Activated naive CD4-positive, alpha-beta T cell treated with anti-CD3 and anti-CD28 coated beads, Interleukin-2, amount 50 U/mL, for 72 hours (primary cell): ENCODE results near the gene TRAF2. TPM values are rescaled to one million over a fixed set of nuclear protein-coding genes. Genes with fewer than 3 reads are reported as not detected.

Experiments
- ATAC-seq, 2 donors: fragments of 150-1000 bp; cut with Tn5 transposase; 2 replicates each; pipeline ENCODE4 v1.10.0; 2021; ENCODE audit warnings: mild to moderate bottlenecking in 2 of 2, moderate library complexity in 2 of 2
- DNase-seq, 2 donors: peaks; one replicate each; pipeline ENCODE4 v3.0.0; 2021 to 2022; ENCODE audit warnings: low spot score in 2 of 2
- H3K27ac Mint-ChIP-seq, 2 donors: one replicate each; pipeline ENCODE4 v1.8.0; 2022; ENCODE audit warnings: mild to moderate bottlenecking in 2 of 2, mixed read lengths in 2 of 2
- H3K36me3 Mint-ChIP-seq, 2 donors: one replicate each; pipeline ENCODE4 v1.8.0; 2022; ENCODE audit warnings: mixed read lengths in 2 of 2
- H3K9me3 Mint-ChIP-seq, 2 donors: one replicate each; pipeline ENCODE4 v1.8.0; 2022; ENCODE audit warnings: mixed read lengths in 2 of 2
- total RNA-seq, 2 donors: library from RNA; stranded (reverse); gene quantifications; one replicate each; pipeline ENCODE4 v1.2.3, GENCODE V29; 2022

The TRAF2 gene
- total RNA-seq, 2 donors from 2014 or later: 53.7 to 56.5 TPM

DNA sequence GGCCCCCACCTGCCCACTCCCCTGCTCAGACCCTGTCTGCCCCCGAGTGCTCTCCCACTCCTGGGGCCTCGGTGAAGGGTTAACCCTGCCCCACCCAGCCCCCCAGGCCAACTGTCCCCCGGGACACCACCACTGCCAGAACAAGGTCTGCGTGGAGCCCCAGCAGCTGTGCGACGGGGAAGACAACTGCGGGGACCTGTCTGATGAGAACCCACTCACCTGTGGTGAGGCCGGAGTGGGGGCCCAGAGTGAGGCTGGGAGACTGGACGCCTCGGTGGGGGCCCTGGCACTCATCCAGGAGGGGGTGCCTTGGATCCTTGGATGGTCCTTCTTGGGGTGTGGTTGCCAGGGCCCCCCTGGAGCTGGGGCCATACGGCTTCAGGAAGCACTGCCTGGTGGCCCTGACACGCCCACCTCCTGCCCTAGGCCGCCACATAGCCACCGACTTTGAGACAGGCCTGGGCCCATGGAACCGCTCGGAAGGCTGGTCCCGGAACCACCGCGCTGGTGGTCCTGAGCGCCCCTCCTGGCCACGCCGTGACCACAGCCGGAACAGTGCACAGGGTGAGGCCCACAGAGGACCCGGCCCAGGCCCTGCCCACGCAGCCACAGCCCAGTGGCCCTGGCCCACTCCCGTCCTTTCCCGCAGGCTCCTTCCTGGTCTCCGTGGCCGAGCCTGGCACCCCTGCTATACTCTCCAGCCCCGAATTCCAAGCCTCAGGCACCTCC is 32.0 kb upstream of the TRAF2 start:
- Mint-ChIP-seq H3K27ac (peak overlapping the region in 1 of 2 donors; percentile 21), H3K36me3 (peaks cover 0 to 15% of the 10 kb centered on the region in 2 donors), H3K9me3 (no peaks in the 10 kb centered on the region)
- no peak for DNase-seq
- ATAC-seq: no peak

DNA sequence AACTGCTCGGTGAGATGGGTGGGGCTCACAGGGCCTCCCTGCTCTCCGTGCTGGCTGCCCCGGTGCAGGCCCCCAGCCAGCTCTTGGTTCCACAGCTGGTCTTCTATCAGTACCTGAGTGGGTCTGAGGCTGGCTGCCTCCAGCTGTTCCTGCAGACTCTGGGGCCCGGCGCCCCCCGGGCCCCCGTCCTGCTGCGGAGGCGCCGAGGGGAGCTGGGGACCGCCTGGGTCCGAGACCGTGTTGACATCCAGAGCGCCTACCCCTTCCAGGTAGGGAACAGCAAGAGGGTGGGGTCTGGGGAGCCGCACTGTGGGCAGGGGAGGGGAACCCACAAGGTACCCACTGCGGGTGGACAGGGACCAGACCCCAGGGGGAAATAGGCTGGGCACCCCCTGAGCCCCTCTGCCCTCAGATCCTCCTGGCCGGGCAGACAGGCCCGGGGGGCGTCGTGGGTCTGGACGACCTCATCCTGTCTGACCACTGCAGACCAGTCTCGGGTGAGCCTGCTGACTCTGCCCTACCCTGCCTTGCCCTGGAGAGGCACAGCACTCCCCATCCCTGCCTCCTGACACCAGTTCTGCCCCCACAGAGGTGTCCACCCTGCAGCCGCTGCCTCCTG is 31.4 kb upstream of the TRAF2 start:
- ATAC-seq (no peak), DNase-seq (no peak)
- Mint-ChIP-seq H3K9me3 (no peaks in the 10 kb centered on the region), H3K36me3 (peaks cover 0 to 11% of the 10 kb centered on the region in 2 donors), H3K27ac (peak overlapping the region in 1 of 2 donors; percentile 21)

- H3K9me3 Mint-ChIP-seq: no peaks in the 10 kb centered on the region
- no peak overlapping the region for H3K27ac Mint-ChIP-seq
- peaks cover 0 to 5% of the 10 kb centered on the region in 2 donors for H3K36me3 Mint-ChIP-seq
- ATAC-seq: no peak
- no peak for DNase-seq
Observed at GRCh38 chr9:136855461-136856078, 30.7 kb upstream of the TRAF2 start.

DNA sequence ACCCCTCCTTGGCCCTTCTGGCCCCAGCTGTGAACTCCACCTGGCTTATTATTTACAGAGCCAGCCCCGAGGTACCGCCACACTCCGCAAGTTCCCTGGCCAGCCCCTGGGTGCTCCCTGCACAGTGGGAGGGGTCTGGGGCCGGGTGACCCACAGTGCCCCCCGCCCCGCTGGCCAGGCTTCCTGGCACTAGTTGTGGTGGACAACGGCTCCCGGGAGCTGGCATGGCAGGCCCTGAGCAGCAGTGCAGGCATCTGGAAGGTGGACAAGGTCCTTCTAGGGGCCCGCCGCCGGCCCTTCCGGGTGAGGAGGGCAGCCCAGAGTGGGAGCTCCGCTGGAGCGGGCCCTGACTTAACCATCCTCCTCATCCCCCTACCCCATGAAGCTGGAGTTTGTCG is 30.2 kb upstream of the TRAF2 start:
- no peak for ATAC-seq
- Mint-ChIP-seq H3K9me3 (no peaks in the 10 kb centered on the region), H3K36me3 (no peaks in the 10 kb centered on the region), H3K27ac (no peak overlapping the region)
- DNase-seq: no peak

GRCh38 chr9:136856541-136857141 is 29.7 kb upstream of the TRAF2 start:
- DNase-seq (no peak), ATAC-seq (no peak)
- Mint-ChIP-seq H3K9me3 (no peaks in the 10 kb centered on the region), H3K36me3 (no peaks in the 10 kb centered on the region), H3K27ac (no peak overlapping the region)

- Mint-ChIP-seq H3K9me3 (no peaks in the 10 kb centered on the region), H3K27ac (no peak overlapping the region), H3K36me3 (no peaks in the 10 kb centered on the region)
- DNase-seq: no peak
- ATAC-seq: no peak
Observed at GRCh38 chr9:136857166-136857565, 29.1 kb upstream of the TRAF2 start.

GRCh38 chr9:136857581-136858412 is 28.5 kb upstream of the TRAF2 start:
- ATAC-seq: peak in 1 of 2 donors; percentile 2
- no peak overlapping the region for H3K27ac Mint-ChIP-seq
- H3K36me3 Mint-ChIP-seq: no peaks in the 10 kb centered on the region
- H3K9me3 Mint-ChIP-seq: no peaks in the 10 kb centered on the region
- no peak for DNase-seq

DNA sequence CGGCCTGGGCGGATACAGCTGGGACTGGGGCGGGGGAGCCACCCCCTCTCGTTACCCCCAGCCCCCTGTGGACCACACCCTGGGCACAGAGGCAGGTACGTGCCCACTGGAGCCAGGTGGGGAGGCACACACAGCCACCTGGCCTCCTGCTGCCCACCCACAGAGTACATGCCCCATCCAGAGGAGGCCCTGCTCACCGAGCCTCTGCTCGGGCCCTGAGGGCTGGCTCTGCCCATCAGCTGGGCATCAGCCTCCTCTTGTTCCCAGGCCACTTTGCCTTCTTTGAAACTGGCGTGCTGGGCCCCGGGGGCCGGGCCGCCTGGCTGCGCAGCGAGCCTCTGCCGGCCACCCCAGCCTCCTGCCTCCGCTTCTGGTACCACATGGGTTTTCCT is 27.9 kb upstream of the TRAF2 start:
- peaks cover 0 to 3% of the 10 kb centered on the region in 2 donors for H3K36me3 Mint-ChIP-seq
- ATAC-seq: peak in 1 of 2 donors; percentile 1
- H3K9me3 Mint-ChIP-seq: no peaks in the 10 kb centered on the region
- DNase-seq: no peak
- H3K27ac Mint-ChIP-seq: no peak overlapping the region

GRCh38 chr9:136858844-136859757 is 27.2 kb upstream of the TRAF2 start:
- H3K27ac Mint-ChIP-seq: no peak overlapping the region
- peak in 1 of 2 donors; percentile 5 for ATAC-seq
- H3K36me3 Mint-ChIP-seq: peaks cover 0 to 8% of the 10 kb centered on the region in 2 donors
- no peak for DNase-seq
- no peaks in the 10 kb centered on the region for H3K9me3 Mint-ChIP-seq

DNA sequence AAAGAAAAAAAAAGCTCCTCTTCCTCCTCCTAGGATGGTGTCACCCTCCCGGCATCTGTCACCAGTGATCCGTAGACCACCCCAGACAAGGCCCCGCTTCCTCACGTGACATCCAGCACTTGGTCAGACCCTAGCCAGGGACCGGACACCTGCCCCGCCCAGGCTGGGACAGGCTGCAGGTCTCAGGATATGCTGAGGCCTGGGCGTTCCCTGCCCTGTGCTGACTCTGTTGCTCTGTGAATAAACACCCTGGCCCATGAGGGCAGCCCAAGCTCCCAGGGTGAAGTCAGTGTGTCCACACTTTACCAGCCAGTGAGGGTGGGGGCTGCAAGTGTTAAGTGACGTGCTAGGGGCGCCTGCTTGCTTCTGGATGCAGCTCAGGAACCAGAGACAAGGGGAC is 25.8 kb upstream of the TRAF2 start:
- ATAC-seq: no peak
- H3K9me3 Mint-ChIP-seq: no peaks in the 10 kb centered on the region

GRCh38 chr9:136860933-136861873 is 25.1 kb upstream of the TRAF2 start:
- H3K36me3 Mint-ChIP-seq: peaks cover 0 to 15% of the 10 kb centered on the region in 2 donors
- no peak for ATAC-seq
- DNase-seq: no peak
- H3K27ac Mint-ChIP-seq: peak overlapping the region in 1 of 2 donors; percentile 29
- no peaks in the 10 kb centered on the region for H3K9me3 Mint-ChIP-seq

More for the DNA sequence above, 25.8 kb upstream of the TRAF2 start:
- no peak for DNase-seq
- Mint-ChIP-seq H3K27ac (peak overlapping the region in 1 of 2 donors; percentile 29), H3K36me3 (peaks cover 0 to 14% of the 10 kb centered on the region in 2 donors)

DNA sequence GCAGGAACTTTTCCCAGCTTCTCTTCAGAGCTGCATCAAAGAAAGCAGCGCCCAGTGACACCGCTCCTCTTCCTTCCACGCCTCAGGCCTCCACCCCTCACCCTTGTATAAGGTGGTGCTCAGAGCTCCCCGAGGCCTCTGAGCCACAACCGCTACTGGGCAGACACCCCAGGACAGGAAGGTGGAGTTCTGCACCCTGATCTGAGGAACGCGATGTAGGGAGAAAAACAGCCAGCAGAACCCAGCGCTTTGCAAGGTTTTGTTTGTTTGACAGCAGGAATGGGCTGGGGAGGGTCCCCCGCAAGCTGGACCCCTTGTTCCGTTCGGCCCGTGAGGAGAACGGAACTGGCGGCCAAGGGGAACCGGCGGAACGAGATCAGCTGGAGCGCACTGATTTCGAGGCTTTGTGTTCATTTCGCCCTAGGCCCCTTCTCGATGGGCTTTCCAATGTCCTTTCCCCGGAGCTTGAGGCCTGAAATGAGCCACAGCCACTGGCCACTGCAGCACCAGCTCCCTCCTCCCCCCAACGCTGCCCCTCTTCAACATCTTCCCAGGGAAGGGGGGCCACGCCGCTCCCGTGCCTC is 24.4 kb upstream of the TRAF2 start:
- ATAC-seq (no peak), DNase-seq (no peak)
- H3K27ac Mint-ChIP-seq: peak overlapping the region in 1 of 2 donors; percentile 77
- peaks cover 0 to 15% of the 10 kb centered on the region in 2 donors for H3K36me3 Mint-ChIP-seq
- no peaks in the 10 kb centered on the region for H3K9me3 Mint-ChIP-seq

GRCh38 chr9:136862849-136863622 is 23.3 kb upstream of the TRAF2 start:
- DNase-seq (no peak), ATAC-seq (no peak)
- H3K27ac Mint-ChIP-seq: peak overlapping the region in 1 of 2 donors; percentile 55
- no peaks in the 10 kb centered on the region for H3K9me3 Mint-ChIP-seq
- H3K36me3 Mint-ChIP-seq: peaks cover 0 to 15% of the 10 kb centered on the region in 2 donors
